Endothelial cell of umbilical vein (primary cell): ENCODE data around the gene RASL12. TPM values are rescaled to one million over a fixed set of nuclear protein-coding genes. Genes with fewer than 3 reads are reported as not detected.

ENCODE experiments used
- BruUV-seq: library from RNA; stranded (reverse); fragments of 400-500 nt; replicated peaks from 2 replicates; lab custom pipeline; 2021; lab: Mats Ljungman, UMichigan
- CTCF ChIA-PET: fragments of 300-600, 350-600 bp; sonication (Branson Sonifier 250); formaldehyde crosslinking; loops from one replicate; lab custom pipeline; 2021; ENCODE audit warnings: antibody characterized with exemption, inconsistent platforms; lab: Charles Lee
- POLR2A ChIA-PET: fragments of 300-600, 350-600 bp; sonication (Branson Sonifier 250); formaldehyde crosslinking; loops from one replicate; lab custom pipeline; 2021; ENCODE audit warnings: antibody characterized with exemption, inconsistent platforms; lab: Charles Lee
- DNase-seq: peaks from one replicate; pipeline ENCODE4 v3.0.0-alpha.2; 2011; ENCODE audit warnings: low read depth, low spot score
- FAIRE-seq: peaks from 2 replicates; lab custom pipeline; 2011; peaks lifted over from hg19 to GRCh38; lab: Jason Lieb, UNC
- H2AFZ ChIP-seq: 2 replicates; pipeline ENCODE4 v1.6.0; 2012; ENCODE audit warnings: low read depth, low read length, control low read depth, inconsistent platforms
- H3K27ac ChIP-seq: 2 replicates; pipeline ENCODE4 v1.5.1; 2011; ENCODE audit warnings: low read depth, mild to moderate bottlenecking, control low read depth, low read length, moderate library complexity; ENCODE audit not compliant: insufficient read depth
- H3K27me3 ChIP-seq, 2 experiments: 2 replicates each; pipeline versions ENCODE4 v1.6.0 to v1.6.1; 2011; ENCODE audit warnings: low read length in 2 of 2, mixed read lengths in 1 of 2; ENCODE audit not compliant: control insufficient read depth in 2 of 2, insufficient read depth in 2 of 2
- H3K36me3 ChIP-seq, 2 experiments: 2 replicates in 1 of 2; 3 replicates in 1 of 2; pipeline ENCODE4 v1.5.1; 2011; ENCODE audit warnings: low read length in 2 of 2, mild to moderate bottlenecking in 1 of 2, moderate library complexity in 1 of 2; ENCODE audit not compliant: control insufficient read depth in 2 of 2, insufficient read depth in 2 of 2; ENCODE audit errors: extremely low read depth in 1 of 2
- H3K4me1 ChIP-seq: 3 replicates; pipeline ENCODE4 v1.5.1; 2011; ENCODE audit warnings: mild to moderate bottlenecking, low read length; ENCODE audit not compliant: control insufficient read depth, insufficient read depth; ENCODE audit errors: extremely low read depth
- H3K4me2 ChIP-seq: 2 replicates; pipeline ENCODE4 v1.6.1; 2011; ENCODE audit warnings: low read length, control low read depth, mixed read lengths; ENCODE audit not compliant: insufficient read depth
- H3K4me3 ChIP-seq, 3 experiments: fragments of 200-600 bp in 1 of 3; sonication (generic), shearing (Covaris generic) in 1 of 3; replicated peaks in 1 of 3; 2 replicates each; pipeline ENCODE4 v1.5.1; 2011 to 2016; ENCODE audit warnings: control low read depth in 3 of 3, low read length in 3 of 3, mild to moderate bottlenecking in 2 of 3, inconsistent platforms in 1 of 3, low read depth in 1 of 3, moderate library complexity in 1 of 3; ENCODE audit not compliant: insufficient read depth in 1 of 3
- H3K79me2 ChIP-seq: 2 replicates; pipeline ENCODE4 v1.6.0; 2012; ENCODE audit warnings: low read length, inconsistent platforms; ENCODE audit not compliant: control insufficient read depth, insufficient read depth
- H3K9ac ChIP-seq: replicated peaks from 2 replicates; pipeline ENCODE3; 2011; ENCODE audit warnings: low read length, control low read depth; ENCODE audit not compliant: insufficient read depth; ENCODE audit errors: extremely low read depth
- H3K9me1 ChIP-seq: replicated peaks from 3 replicates; pipeline ENCODE4 v1.6.0; 2011; ENCODE audit warnings: mild to moderate bottlenecking, low read length; ENCODE audit not compliant: control insufficient read depth, insufficient read depth; ENCODE audit errors: extremely low read depth
- H3K9me3 ChIP-seq: replicated peaks from 2 replicates; pipeline ENCODE4 v1.5.1; 2012; ENCODE audit warnings: low read length, inconsistent platforms; ENCODE audit not compliant: control insufficient read depth, insufficient read depth
- H4K20me1 ChIP-seq: replicated peaks from 2 replicates; pipeline ENCODE3; 2011; ENCODE audit warnings: mild to moderate bottlenecking, low read length; ENCODE audit not compliant: control insufficient read depth, insufficient read depth; ENCODE audit errors: extremely low read depth
- CTCF ChIP-seq, 2 donors: IDR thresholded peaks; 1 replicate in 1 of 2; 2 replicates in 1 of 2; pipeline ENCODE4 v1.5.1; 2011; ENCODE audit warnings: low read length in 2 of 2, mild to moderate bottlenecking in 2 of 2, moderate library complexity in 2 of 2, control low read depth in 1 of 2, inconsistent platforms in 1 of 2, low read depth in 1 of 2; ENCODE audit not compliant: insufficient read depth in 1 of 2; ENCODE audit errors: extremely low read depth in 1 of 2
- EZH2 ChIP-seq: IDR thresholded peaks from 2 replicates; pipeline ENCODE4 v1.6.1; 2012; ENCODE audit warnings: borderline replicate concordance, low read depth, mild to moderate bottlenecking, moderate library complexity, low read length, inconsistent platforms; ENCODE audit not compliant: severe bottlenecking
- FOS ChIP-seq: IDR thresholded peaks from 2 replicates; pipeline ENCODE4 v1.6.1; 2011; ENCODE audit warnings: mild to moderate bottlenecking, low read length, moderate library complexity, borderline replicate concordance; ENCODE audit not compliant: insufficient read depth
- GATA2 ChIP-seq: IDR thresholded peaks from 2 replicates; pipeline ENCODE4 v1.7.0; 2011; ENCODE audit warnings: low read depth, mild to moderate bottlenecking, moderate library complexity, mixed read lengths, low read length; ENCODE audit not compliant: insufficient read length, insufficient read depth
- JUN ChIP-seq: IDR thresholded peaks from 2 replicates; pipeline ENCODE4 v1.6.1; 2011; ENCODE audit warnings: borderline replicate concordance, low read depth; ENCODE audit not compliant: insufficient read length, insufficient read depth
- MAX ChIP-seq: IDR thresholded peaks from 2 replicates; pipeline ENCODE4 v1.6.1; 2011; ENCODE audit not compliant: insufficient read depth, insufficient read length
- MYC ChIP-seq: IDR thresholded peaks from one replicate; pipeline ENCODE4 v1.6.1; 2011; ENCODE audit warnings: mild to moderate bottlenecking, low read depth, low read length
- POLR2A ChIP-seq: IDR thresholded peaks from 2 replicates; pipeline ENCODE4 v1.6.1; 2012; ENCODE audit warnings: low read depth, mild to moderate bottlenecking, control low read depth, low read length
- POLR2AphosphoS5 ChIP-seq: IDR thresholded peaks from 2 replicates; pipeline ENCODE4 v1.6.1; 2012; ENCODE audit warnings: low read depth, mild to moderate bottlenecking, control low read depth, low read length, moderate library complexity; ENCODE audit not compliant: insufficient read depth
- dilution Hi-C: fragments of 300-500 bp; cut with MboI; formaldehyde crosslinking; loops from one replicate; pipeline ENCODE4 v1.15.0; 2019; ENCODE audit warnings: low sequenced_read_pairs; ENCODE audit not compliant: extremely low pct_ligation_motif_present
- intact Hi-C: fragments of 100-400 bp; cut with micrococcal nuclease; formaldehyde crosslinking; loops from one replicate; pipeline ENCODE4 v1.10.0; 2022
- polyA plus RNA-seq, 4 experiments: library from polyadenylated mRNA; depleted of rRNA in 3 of 4; stranded (reverse) in 3 of 4; unstranded in 1 of 4; fragments of >200 nt; gene quantifications; 2 replicates each; pipeline versions ENCODE4 v1.2.1 to v1.2.3, GENCODE V29; 2011 to 2012; ENCODE audit warnings: missing spikeins in 1 of 4
- total RNA-seq: library from RNA; stranded (reverse); gene quantifications from 2 replicates; pipeline ENCODE4 v1.2.3, GENCODE V29; 2021

The RASL12 gene
- total and polyA plus RNA-seq, 2 donors (not counting 3 experiments of a cell fraction or from before 2014, with no cell fraction given): not detected

- no peaks in the 10 kb centered on the region for H3K79me2 ChIP-seq
- H3K36me3 ChIP-seq: no peaks in the 10 kb centered on the region
- H3K4me3 ChIP-seq: no peak overlapping the region
- no peak overlapping the region for H2AFZ ChIP-seq
- intact Hi-C loops (no loop called here), dilution Hi-C loops (no loop called here)
- TF ChIP-seq JUN: no peak
- no peak for TF ChIP-seq EZH2
- no peak for TF ChIP-seq POLR2AphosphoS5
- no peak for TF ChIP-seq FOS
- TF ChIP-seq MYC: no peak
- no peak for TF ChIP-seq CTCF (IDR thresholded peaks at IDR 0.05; ENCODE audit: extremely low read depth in 1 of 2, insufficient read depth in 1 of 2, low read depth in 1 of 2, low read length in 2 of 2)
- TF ChIP-seq MAX: no peak
- TF ChIP-seq POLR2A: no peak
- no peak for TF ChIP-seq GATA2
- H3K9me3 ChIP-seq: no peaks in the 10 kb centered on the region
- ChIA-PET CTCF (interaction anchor here (1.3 kb wide), 1 partner anchor 44 kb away, joined by 4 read pairs; no protein-coding TSS in a partner anchor), POLR2A (no interaction called here)
- H3K4me2 ChIP-seq: no peak overlapping the region
- FAIRE-seq (no peak), DNase-seq (no peak)
- H3K27ac ChIP-seq: no peak overlapping the region
- H3K27me3 ChIP-seq: no peaks in the 10 kb centered on the region
- H3K4me1 ChIP-seq: no peaks in the 10 kb centered on the region
- H4K20me1 ChIP-seq: no peaks in the 10 kb centered on the region
- no TSS peak for BruUV-seq
- no peak overlapping the region for H3K9ac ChIP-seq
- H3K9me1 ChIP-seq: no peaks in the 10 kb centered on the region
These were observed 10.2 kb downstream of the RASL12 start for GRCh38 chr15:65057549-65057940.
